Measurements from ENCODE around the gene MRPL16. TPM values are rescaled to one million over a fixed set of nuclear protein-coding genes. Genes with fewer than 3 reads are reported as not detected.

Gene MRPL16
- polyA plus RNA-seq, 3 donors: 32.5 to 54.1 (median 52.7) TPM

- no peak overlapping the region for H3K27ac ChIP-seq (ENCODE audit: low read depth, low read length)
- 37 to 48% (median 42%) methylated on average over 3 of the region's 3 CpGs for WGBS, 3 donors
Measured at GRCh38 chr11:59756558-59756840, 54.1 kb downstream of the MRPL16 start.

Other genes starting within 250 kb of the MRPL16 start
- 10 to 100 TPM; 17.0 to 27.8 (median 18.9) TPM for gene OSBP, start 195.0 kb downstream of the MRPL16 start, polyA plus RNA-seq
- 10 to 100 TPM in 2 of 3 donors, 1 to 10 TPM in 1; 6.5 to 16.8 (median 14.4) TPM for gene PATL1, start 141.7 kb downstream of the MRPL16 start, polyA plus RNA-seq
- not detected for gene OR10V1, start 96.9 kb downstream of the MRPL16 start, polyA plus RNA-seq
- 10 to 100 TPM; 10.0 to 11.7 (median 11.4) TPM for gene STX3, start 55.4 kb downstream of the MRPL16 start, polyA plus RNA-seq
- gene CBLIF, start 34.7 kb upstream of the MRPL16 start, polyA plus RNA-seq: 100 to 1,000 TPM in 1 of 3 donors, 1 to 10 TPM in 1, under 1 TPM in 1; 0.03 to 160 (median 2.1) TPM
- 1 to 10 TPM in 2 of 3 donors, under 1 TPM in 1; 0.79 to 6.4 (median 1.3) TPM for gene TCN1, start 55.7 kb upstream of the MRPL16 start, polyA plus RNA-seq
- gene OOSP3, start 68.0 kb upstream of the MRPL16 start, polyA plus RNA-seq: not detected
- gene OOSP1, start 127.7 kb upstream of the MRPL16 start, polyA plus RNA-seq: not detected
- gene OOSP4A, start 153.3 kb upstream of the MRPL16 start, polyA plus RNA-seq: not detected
- gene OOSP4B, start 206.4 kb upstream of the MRPL16 start, polyA plus RNA-seq: not detected
- not detected for gene OOSP2, start 229.6 kb upstream of the MRPL16 start, polyA plus RNA-seq
- 1 to 10 TPM in 1 of 3 donors, under 1 TPM in 1, not detected in 1; 0.07 to 1.1 TPM for gene MS4A3, start 245.9 kb upstream of the MRPL16 start, polyA plus RNA-seq